Testis (tissue), 2 donors: ENCODE measurements around the gene TAX1BP1.

ENCODE experiments used
- POLR2A ChIP-seq: fragments of 450-650 bp; IDR thresholded peaks from one replicate; pipeline ENCODE4 v1.6.1; 2017; ENCODE audit warnings: antibody characterized with exemption, mild to moderate bottlenecking, moderate library complexity
- TF ChIP-seq, protein P1 (sequence below), 3 experiments: fragments of 450-650 bp in 2 of 3; fragments of 200-600 bp in 1 of 3; sonication (generic) in 1 of 3; IDR thresholded peaks; one replicate each; pipeline ENCODE4 v1.5.1; 2016 to 2019; ENCODE audit warnings: antibody characterized with exemption in 3 of 3, mild to moderate bottlenecking in 2 of 3, moderate library complexity in 1 of 3

DNA sequence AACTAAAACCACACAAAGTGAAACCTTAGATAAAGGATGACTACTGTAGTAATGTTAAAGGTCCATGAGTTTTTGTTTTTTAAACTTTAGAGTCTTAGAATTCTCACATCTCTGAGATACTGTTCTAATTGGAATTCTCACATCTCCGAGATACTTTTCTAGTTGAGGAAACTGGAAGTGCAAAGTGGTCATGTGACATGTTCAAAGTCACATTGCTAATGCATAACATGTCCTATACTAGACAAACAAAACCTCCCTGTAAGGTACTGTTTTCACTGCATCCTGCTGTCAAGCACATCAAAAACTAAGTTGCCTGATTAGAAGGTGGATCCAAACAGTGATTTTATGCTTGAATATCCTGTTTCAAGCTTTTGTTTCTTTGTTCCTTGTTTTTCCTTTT lies 13.9 kb downstream of the TAX1BP1 start:
- no peak for TF ChIP-seq POLR2A
- TF ChIP-seq, protein P1, sequence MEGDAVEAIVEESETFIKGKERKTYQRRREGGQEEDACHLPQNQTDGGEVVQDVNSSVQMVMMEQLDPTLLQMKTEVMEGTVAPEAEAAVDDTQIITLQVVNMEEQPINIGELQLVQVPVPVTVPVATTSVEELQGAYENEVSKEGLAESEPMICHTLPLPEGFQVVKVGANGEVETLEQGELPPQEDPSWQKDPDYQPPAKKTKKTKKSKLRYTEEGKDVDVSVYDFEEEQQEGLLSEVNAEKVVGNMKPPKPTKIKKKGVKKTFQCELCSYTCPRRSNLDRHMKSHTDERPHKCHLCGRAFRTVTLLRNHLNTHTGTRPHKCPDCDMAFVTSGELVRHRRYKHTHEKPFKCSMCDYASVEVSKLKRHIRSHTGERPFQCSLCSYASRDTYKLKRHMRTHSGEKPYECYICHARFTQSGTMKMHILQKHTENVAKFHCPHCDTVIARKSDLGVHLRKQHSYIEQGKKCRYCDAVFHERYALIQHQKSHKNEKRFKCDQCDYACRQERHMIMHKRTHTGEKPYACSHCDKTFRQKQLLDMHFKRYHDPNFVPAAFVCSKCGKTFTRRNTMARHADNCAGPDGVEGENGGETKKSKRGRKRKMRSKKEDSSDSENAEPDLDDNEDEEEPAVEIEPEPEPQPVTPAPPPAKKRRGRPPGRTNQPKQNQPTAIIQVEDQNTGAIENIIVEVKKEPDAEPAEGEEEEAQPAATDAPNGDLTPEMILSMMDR (IDR thresholded peaks at IDR 0.05), result peak in 1 of 3 experiments; percentile 6
